Activated CD4-positive, alpha-beta T cell treated with anti-CD3 and anti-CD28 coated beads, Interleukin-2, amount 10 ng/mL, durations not matched to agents 7 days and 5 days (primary cell): ENCODE measurements around the gene PODNL1. TPM values are rescaled to one million over a fixed set of nuclear protein-coding genes. Genes with fewer than 3 reads are reported as not detected.

Source experiments
- CTCF ChIA-PET: fragments of 350-600 bp; sonication (Branson Sonifier 250); formaldehyde crosslinking; loops from one replicate; lab custom pipeline; 2021; ENCODE audit warnings: antibody characterized with exemption; lab: Charles Lee
- POLR2A ChIA-PET: fragments of 350-600 bp; sonication (Branson Sonifier 250); formaldehyde crosslinking; loops from one replicate; lab custom pipeline; 2021; ENCODE audit warnings: antibody characterized with exemption; lab: Charles Lee
- DNase-seq: peaks from one replicate; pipeline ENCODE4 v3.0.0-alpha.2; 2020
- H3K27ac Mint-ChIP-seq: one replicate; pipeline ENCODE4 v1.8.0; 2021; ENCODE audit warnings: mild to moderate bottlenecking, moderate library complexity, mixed read lengths
- H3K27me3 Mint-ChIP-seq: one replicate; pipeline ENCODE4 v1.8.0; 2021; ENCODE audit warnings: mixed read lengths
- H3K36me3 Mint-ChIP-seq: one replicate; pipeline ENCODE4 v1.8.0; 2021; ENCODE audit warnings: low read depth, mixed read lengths
- H3K4me1 Mint-ChIP-seq: one replicate; pipeline ENCODE4 v1.8.0; 2021; ENCODE audit warnings: mixed read lengths
- H3K4me3 Mint-ChIP-seq: one replicate; pipeline ENCODE4 v1.8.0; 2021; ENCODE audit warnings: mild to moderate bottlenecking, moderate library complexity, mixed read lengths
- H3K9me3 Mint-ChIP-seq: one replicate; pipeline ENCODE4 v1.8.0; 2021; ENCODE audit warnings: mixed read lengths
- total RNA-seq, 2 experiments: library from RNA; stranded (reverse); gene quantifications; one replicate each; pipeline ENCODE4 v1.2.3, GENCODE V29; 2021

PODNL1 gene
- total RNA-seq, 2 experiments from 2014 or later = 0.17 to 0.58 TPM

GRCh38 chr19:13887517-13887916 lies 50.7 kb downstream of the PODNL1 start:
- H3K4me3 Mint-ChIP-seq = no peak overlapping the region
- POLR2A ChIA-PET = no interaction called here
- peaks cover 23% of the 10 kb centered on the region for H3K4me1 Mint-ChIP-seq
- CTCF ChIA-PET = interaction anchor here (0.6 to 2.1 kb wide), 6 partner anchors 11 to 250 kb away, joined by 3 to 10 read pairs (median 5); partner anchors contain the start of gene MISP3
- peak overlapping the region; percentile 25 for H3K27ac Mint-ChIP-seq
- no peak for DNase-seq
- no peaks in the 10 kb centered on the region for H3K36me3 Mint-ChIP-seq
- H3K9me3 Mint-ChIP-seq = no peaks in the 10 kb centered on the region
- no peaks in the 10 kb centered on the region for H3K27me3 Mint-ChIP-seq

- Mint-ChIP-seq H3K4me3 (no peak overlapping the region), H3K27ac (no peak overlapping the region), H3K9me3 (no peaks in the 10 kb centered on the region), H3K27me3 (no peaks in the 10 kb centered on the region), H3K4me1 (peaks cover 28% of the 10 kb centered on the region), H3K36me3 (no peaks in the 10 kb centered on the region)
- POLR2A ChIA-PET = no interaction called here
- DNase-seq = no peak
- CTCF ChIA-PET = interaction anchor here (0.6 to 2.1 kb wide), 8 partner anchors 12 to 461 kb away, joined by 3 to 10 read pairs (median 4); partner anchors contain the start of gene MISP3
These were observed 51.2 kb downstream of the PODNL1 start for GRCh38 chr19:13887018-13887436.

GRCh38 chr19:13885826-13886365 lies 52.3 kb downstream of the PODNL1 start:
- H3K9me3 Mint-ChIP-seq = no peaks in the 10 kb centered on the region
- POLR2A ChIA-PET = no interaction called here
- no peaks in the 10 kb centered on the region for H3K36me3 Mint-ChIP-seq
- no peaks in the 10 kb centered on the region for H3K27me3 Mint-ChIP-seq
- H3K4me1 Mint-ChIP-seq = peaks cover 39% of the 10 kb centered on the region
- CTCF ChIA-PET = interaction anchor here (0.6 to 2.1 kb wide), 6 partner anchors 24 to 462 kb away, joined by 3 to 7 read pairs (median 4); partner anchors contain the start of genes ASF1B and MISP3
- H3K4me3 Mint-ChIP-seq = no peak overlapping the region
- DNase-seq = no peak
- H3K27ac Mint-ChIP-seq = no peak overlapping the region

GRCh38 chr19:13884726-13885591 lies 53.3 kb downstream of the PODNL1 start:
- Mint-ChIP-seq H3K4me1 (peaks cover 49% of the 10 kb centered on the region), H3K27me3 (no peaks in the 10 kb centered on the region), H3K4me3 (no peak overlapping the region), H3K27ac (peak overlapping the region; percentile 46), H3K36me3 (no peaks in the 10 kb centered on the region), H3K9me3 (no peaks in the 10 kb centered on the region)
- DNase-seq = no peak
- CTCF ChIA-PET = interaction anchor here (0.6 to 2.1 kb wide), 7 partner anchors 13 to 251 kb away, joined by 3 to 7 read pairs (median 3); partner anchors contain the start of genes ASF1B and MISP3
- POLR2A ChIA-PET = no interaction called here

- Mint-ChIP-seq H3K27ac (peak overlapping the region; percentile 54), H3K9me3 (no peaks in the 10 kb centered on the region), H3K4me1 (peaks cover 51% of the 10 kb centered on the region), H3K27me3 (no peaks in the 10 kb centered on the region), H3K36me3 (no peaks in the 10 kb centered on the region), H3K4me3 (no peak overlapping the region)
- CTCF ChIA-PET = interaction anchor here (0.6 to 8.2 kb wide), 5 partner anchors 17 to 188 kb away, joined by 3 to 67 read pairs (median 5); partner anchors contain the start of genes IL27RA and MISP3
- POLR2A ChIA-PET = no interaction called here
- no peak for DNase-seq
These were observed 54.6 kb downstream of the PODNL1 start for GRCh38 chr19:13883516-13884064.

GRCh38 chr19:13882836-13883235 lies 55.4 kb downstream of the PODNL1 start:
- Mint-ChIP-seq H3K4me1 (peaks cover 51% of the 10 kb centered on the region), H3K27ac (peak overlapping the region; percentile 75), H3K9me3 (no peaks in the 10 kb centered on the region), H3K4me3 (no peak overlapping the region), H3K27me3 (no peaks in the 10 kb centered on the region), H3K36me3 (no peaks in the 10 kb centered on the region)
- ChIA-PET POLR2A (interaction anchor here (0.5 kb wide), 1 partner anchor 240 kb away, joined by 3 read pairs; no protein-coding TSS in a partner anchor), CTCF (interaction anchor here (0.6 to 8.2 kb wide), 7 partner anchors 149 to 254 kb away, joined by 3 to 67 read pairs (median 5); partner anchors contain the start of genes ASF1B, IL27RA and MISP3)
- no peak for DNase-seq

- Mint-ChIP-seq H3K4me1 (peaks cover 50% of the 10 kb centered on the region), H3K9me3 (no peaks in the 10 kb centered on the region), H3K27me3 (no peaks in the 10 kb centered on the region), H3K27ac (peak overlapping the region; percentile 71), H3K4me3 (peak overlapping the region; percentile 43), H3K36me3 (no peaks in the 10 kb centered on the region)
- POLR2A ChIA-PET = no interaction called here
- CTCF ChIA-PET = interaction anchor here (0.6 to 8.2 kb wide), 11 partner anchors 8 to 466 kb away, joined by 3 to 67 read pairs (median 4); partner anchors contain the start of genes ASF1B, IL27RA and MISP3
- DNase-seq = no peak
These were observed 55.8 kb downstream of the PODNL1 start for GRCh38 chr19:13882419-13882795.

GRCh38 chr19:13881692-13882418 lies 56.4 kb downstream of the PODNL1 start:
- H3K4me1 Mint-ChIP-seq = peaks cover 45% of the 10 kb centered on the region
- no peaks in the 10 kb centered on the region for H3K36me3 Mint-ChIP-seq
- ChIA-PET POLR2A (no interaction called here), CTCF (interaction anchor here (0.6 to 8.2 kb wide), 18 partner anchors 9 to 466 kb away, joined by 3 to 67 read pairs (median 4); partner anchors contain the start of genes ASF1B, IL27RA, MISP3 and RFX1)
- H3K4me3 Mint-ChIP-seq = peak overlapping the region; percentile 43
- peak overlapping the region; percentile 71 for H3K27ac Mint-ChIP-seq
- no peaks in the 10 kb centered on the region for H3K9me3 Mint-ChIP-seq
- no peaks in the 10 kb centered on the region for H3K27me3 Mint-ChIP-seq
- peak; percentile 55 for DNase-seq

- DNase-seq = no peak
- ChIA-PET POLR2A (no interaction called here), CTCF (interaction anchor here (0.6 to 8.2 kb wide), 24 partner anchors 9 to 467 kb away, joined by 3 to 67 read pairs (median 4); partner anchors contain the start of genes ASF1B, MISP3 and RFX1)
- Mint-ChIP-seq H3K36me3 (no peaks in the 10 kb centered on the region), H3K9me3 (no peaks in the 10 kb centered on the region), H3K4me3 (no peak overlapping the region), H3K4me1 (peaks cover 44% of the 10 kb centered on the region), H3K27ac (peak overlapping the region; percentile 76), H3K27me3 (no peaks in the 10 kb centered on the region)
These were observed 56.9 kb downstream of the PODNL1 start for GRCh38 chr19:13881251-13881691.
